HUES64 (cell line): ENCODE measurements around the gene MACF1.

Experiments
- H3K27ac ChIP-seq: 2 replicates; pipeline ENCODE4 v1.7.0; 2013; ENCODE audit warnings: low read depth, low read length, inconsistent platforms
- H3K27me3 ChIP-seq: 2 replicates; pipeline ENCODE4 v1.6.1; 2013; ENCODE audit warnings: mild to moderate bottlenecking, low read length; ENCODE audit not compliant: insufficient read depth
- H3K36me3 ChIP-seq: 2 replicates; pipeline ENCODE4 v1.6.1; 2013; ENCODE audit warnings: mild to moderate bottlenecking, low read length; ENCODE audit not compliant: insufficient read depth
- H3K4me1 ChIP-seq: 2 replicates; pipeline ENCODE4 v1.6.1; 2013; ENCODE audit warnings: mild to moderate bottlenecking, low read length, moderate library complexity; ENCODE audit not compliant: insufficient read depth
- H3K4me3 ChIP-seq: 2 replicates; pipeline ENCODE4 v1.5.1; 2013; ENCODE audit warnings: mild to moderate bottlenecking, low read length, moderate library complexity
- H3K9ac ChIP-seq: 2 replicates; pipeline ENCODE4 v1.6.1; 2013; ENCODE audit warnings: mild to moderate bottlenecking, low read depth, low read length
- H3K9me3 ChIP-seq: 2 replicates; pipeline ENCODE4 v1.6.1; 2013; ENCODE audit warnings: low read depth, low read length; ENCODE audit not compliant: insufficient read depth
- WGBS: fragments of 150-250, 120-280 bp; methylation state at CpG from one replicate; pipeline ENCODE4 v1.1.7; 2013; ENCODE audit warnings: missing lambda C conversion rate; 5-methylcytosine and 5-hydroxymethylcytosine counted together

Gene MACF1

DNA sequence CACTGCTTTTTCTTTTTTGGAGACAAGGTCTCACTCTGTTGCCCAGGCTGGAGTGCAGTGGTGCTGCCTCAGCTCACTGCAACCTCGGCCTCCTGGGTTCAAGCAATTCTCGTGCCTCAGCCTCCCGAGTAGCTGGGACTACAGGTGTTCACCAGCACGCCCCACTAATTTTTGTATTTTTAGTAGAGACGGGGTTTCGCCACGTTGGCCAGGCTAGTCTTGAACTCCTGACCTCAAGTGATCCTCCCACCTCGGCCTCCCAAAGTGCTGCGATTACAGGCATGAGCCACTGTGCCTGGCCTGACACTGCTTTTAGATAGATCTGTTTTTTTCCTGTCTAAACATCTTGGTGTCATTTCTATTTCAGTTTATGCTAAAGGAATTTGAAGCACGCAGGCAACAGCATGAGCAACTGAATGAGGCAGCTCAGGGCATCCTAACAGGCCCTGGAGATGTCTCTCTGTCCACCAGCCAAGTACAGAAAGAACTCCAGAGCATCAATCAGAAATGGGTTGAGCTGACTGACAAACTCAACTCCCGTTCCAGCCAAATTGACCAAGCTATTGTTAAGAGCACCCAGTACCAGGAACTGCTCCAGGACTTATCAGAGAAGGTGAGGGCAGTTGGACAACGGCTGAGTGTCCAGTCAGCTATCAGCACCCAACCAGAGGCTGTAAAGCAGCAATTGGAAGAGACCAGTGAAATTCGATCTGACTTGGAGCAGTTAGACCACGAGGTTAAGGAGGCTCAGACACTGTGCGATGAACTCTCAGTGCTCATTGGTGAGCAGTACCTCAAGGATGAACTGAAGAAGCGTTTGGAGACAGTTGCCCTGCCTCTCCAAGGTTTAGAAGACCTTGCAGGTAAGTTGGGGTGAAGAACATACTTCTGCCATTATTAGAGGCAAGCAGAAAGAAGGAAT is 180.8 kb downstream of the MACF1 start:
- H3K27ac ChIP-seq: no peak overlapping the region
- H3K9ac ChIP-seq: no peak overlapping the region
- no peaks in the 10 kb centered on the region for H3K4me1 ChIP-seq
- no peaks in the 10 kb centered on the region for H3K9me3 ChIP-seq
- peaks cover 94% of the 10 kb centered on the region for H3K36me3 ChIP-seq
- no peak overlapping the region for H3K4me3 ChIP-seq
- no peaks in the 10 kb centered on the region for H3K27me3 ChIP-seq
- 96% methylated on average over 16 of the region's 16 CpGs for WGBS

DNA sequence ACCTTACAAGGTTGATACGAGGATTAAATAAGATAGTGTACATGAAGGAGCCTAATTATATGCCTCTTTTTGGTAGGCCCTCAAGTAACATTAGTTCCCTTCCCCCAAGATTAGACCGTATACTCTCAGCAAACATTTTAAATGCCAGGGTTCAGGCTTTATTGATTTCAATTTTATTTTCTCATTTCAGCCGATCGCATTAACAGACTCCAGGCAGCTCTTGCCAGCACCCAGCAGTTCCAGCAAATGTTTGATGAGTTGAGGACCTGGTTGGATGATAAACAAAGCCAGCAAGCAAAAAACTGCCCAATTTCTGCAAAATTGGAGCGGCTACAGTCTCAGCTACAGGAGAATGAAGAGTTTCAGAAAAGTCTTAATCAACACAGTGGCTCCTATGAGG is 182.5 kb downstream of the MACF1 start:
- Histone ChIP-seq H3K9me3 (no peaks in the 10 kb centered on the region), H3K4me1 (peaks cover 10% of the 10 kb centered on the region), H3K27ac (no peak overlapping the region), H3K36me3 (peaks cover 92% of the 10 kb centered on the region), H3K27me3 (no peaks in the 10 kb centered on the region), H3K9ac (no peak overlapping the region), H3K4me3 (no peak overlapping the region)
- 97% methylated on average over 4 of the region's 5 CpGs for WGBS

DNA sequence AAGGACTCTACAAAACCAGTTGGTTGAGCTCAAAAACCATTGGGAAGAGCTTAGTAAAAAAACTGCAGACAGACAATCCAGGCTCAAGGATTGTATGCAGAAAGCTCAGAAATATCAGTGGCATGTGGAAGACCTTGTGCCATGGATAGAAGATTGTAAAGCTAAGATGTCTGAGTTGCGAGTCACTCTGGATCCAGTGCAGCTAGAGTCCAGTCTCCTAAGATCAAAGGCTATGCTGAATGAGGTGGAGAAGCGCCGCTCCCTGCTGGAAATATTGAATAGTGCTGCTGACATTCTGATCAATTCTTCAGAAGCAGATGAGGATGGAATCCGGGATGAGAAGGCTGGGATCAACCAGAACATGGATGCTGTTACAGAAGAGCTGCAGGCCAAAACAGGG is 183.0 kb downstream of the MACF1 start:
- no peaks in the 10 kb centered on the region for H3K9me3 ChIP-seq
- H3K27ac ChIP-seq: no peak overlapping the region
- peaks cover 87% of the 10 kb centered on the region for H3K36me3 ChIP-seq
- no peak overlapping the region for H3K4me3 ChIP-seq
- peaks cover 14% of the 10 kb centered on the region for H3K4me1 ChIP-seq
- H3K27me3 ChIP-seq: no peaks in the 10 kb centered on the region
- WGBS: 93% methylated on average over 4 of the region's 4 CpGs
- no peak overlapping the region for H3K9ac ChIP-seq

DNA sequence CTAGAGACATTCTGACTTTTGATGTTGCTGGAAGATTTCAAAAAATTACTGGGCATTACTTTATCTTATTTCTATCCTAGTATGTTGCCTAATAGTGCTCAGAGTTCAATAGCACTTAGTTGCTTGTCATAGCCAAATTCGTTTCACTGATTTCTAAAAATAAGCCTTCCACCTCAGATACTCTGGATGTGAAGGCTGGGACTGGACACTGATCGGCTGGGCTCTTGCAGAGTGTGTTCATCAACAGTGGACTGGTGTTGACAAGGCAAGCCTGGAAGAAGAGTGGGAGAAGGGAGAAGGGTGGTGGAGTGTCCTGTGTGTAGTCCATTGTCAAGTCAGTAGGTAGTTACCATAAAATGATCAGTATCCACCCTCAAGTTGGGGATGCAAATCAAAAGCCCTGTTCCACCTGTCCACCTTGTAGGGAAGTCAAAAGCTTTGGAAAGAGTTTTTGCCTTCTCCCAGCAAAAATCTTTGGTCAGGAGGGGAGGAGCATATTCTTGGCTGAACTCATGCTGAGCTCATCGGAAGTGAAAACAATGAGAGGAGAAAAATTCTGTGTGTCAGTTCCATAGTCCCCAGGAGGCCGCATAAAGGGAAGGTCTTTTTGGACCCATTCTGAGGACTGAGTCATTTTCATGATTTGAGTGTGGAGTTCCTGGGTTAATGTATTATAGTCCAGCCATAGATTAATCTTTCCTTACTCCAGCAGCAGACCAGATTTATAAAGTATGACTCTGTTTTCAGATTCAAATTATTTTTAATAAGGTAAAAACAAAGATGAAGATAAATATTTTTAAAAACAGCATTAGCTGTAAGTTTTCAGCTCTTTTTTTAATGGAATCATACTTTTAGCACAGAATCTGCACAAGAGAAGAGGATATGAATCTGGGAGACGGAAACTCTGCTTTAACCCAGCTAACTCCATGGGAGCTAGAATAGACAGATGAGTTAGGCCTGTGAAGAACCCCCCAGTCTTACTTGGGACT is 187.5 kb downstream of the MACF1 start:
- H3K9me3 ChIP-seq: no peaks in the 10 kb centered on the region
- no peaks in the 10 kb centered on the region for H3K27me3 ChIP-seq
- H3K9ac ChIP-seq: no peak overlapping the region
- H3K27ac ChIP-seq: peak overlapping the region; percentile 41
- 66% methylated on average over 5 of the region's 5 CpGs for WGBS
- peaks cover 38% of the 10 kb centered on the region for H3K4me1 ChIP-seq
- peaks cover 45% of the 10 kb centered on the region for H3K36me3 ChIP-seq
- H3K4me3 ChIP-seq: no peak overlapping the region

DNA sequence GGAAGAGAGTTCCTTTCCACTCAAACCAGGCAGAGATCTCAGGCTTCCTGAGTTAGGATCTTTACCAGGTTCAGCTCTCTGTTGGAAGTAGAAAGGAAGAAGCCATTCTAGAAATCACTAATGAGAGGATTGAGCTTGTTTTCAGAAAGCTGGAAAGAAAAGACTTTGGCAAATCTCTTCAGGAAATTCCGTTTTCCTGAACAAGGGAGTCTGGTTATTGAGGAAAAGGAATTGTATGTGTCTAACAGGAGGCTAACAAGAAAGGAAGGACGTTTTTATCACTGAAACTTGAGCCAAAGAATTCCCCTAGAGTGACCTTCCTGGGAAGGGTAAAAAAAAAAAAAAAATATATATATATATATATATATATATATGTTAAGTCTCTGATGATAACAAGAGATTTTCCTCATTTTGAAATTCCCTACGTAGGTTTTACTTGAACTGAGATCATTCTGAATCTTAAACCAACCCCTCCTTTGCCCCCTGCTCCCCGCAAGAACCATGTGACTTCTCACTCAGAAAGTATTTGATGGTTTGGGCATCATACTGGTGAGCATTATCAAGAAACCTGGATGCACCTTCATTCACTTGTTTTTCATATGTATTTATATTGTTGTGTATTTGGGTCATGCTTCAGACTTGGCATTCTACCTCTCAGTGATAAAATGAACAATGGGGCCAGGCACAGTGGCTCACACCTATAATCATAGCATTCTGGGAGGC is 188.5 kb downstream of the MACF1 start:
- H3K4me3 ChIP-seq: no peak overlapping the region
- H3K4me1 ChIP-seq: peaks cover 44% of the 10 kb centered on the region
- H3K9me3 ChIP-seq: no peaks in the 10 kb centered on the region
- no peaks in the 10 kb centered on the region for H3K27me3 ChIP-seq
- H3K9ac ChIP-seq: no peak overlapping the region
- 76% methylated on average over 4 of the region's 4 CpGs for WGBS
- H3K36me3 ChIP-seq: peaks cover 35% of the 10 kb centered on the region
- peak overlapping the region; percentile 5 for H3K27ac ChIP-seq

DNA sequence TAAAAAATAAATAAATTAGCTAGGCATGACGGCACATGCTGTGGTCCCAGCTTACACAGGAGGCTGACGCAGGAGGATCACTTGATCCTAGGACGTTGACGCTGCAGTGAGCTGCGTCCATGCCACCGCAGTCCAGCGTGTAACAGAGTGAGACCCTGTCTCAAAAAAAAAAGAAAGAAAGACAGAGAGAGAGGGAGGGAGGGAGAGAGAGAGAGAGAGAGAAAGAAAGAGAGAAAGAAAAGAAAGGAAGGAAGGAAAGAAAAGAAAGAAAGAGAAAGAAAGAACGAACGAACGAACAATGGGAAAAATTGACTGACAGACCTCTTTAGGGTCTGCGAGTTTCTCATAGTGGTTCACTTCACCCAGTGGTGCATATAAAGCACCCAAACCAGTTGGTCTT is 189.2 kb downstream of the MACF1 start:
- H3K36me3 ChIP-seq: peaks cover 29% of the 10 kb centered on the region
- 93% methylated on average over 11 of the region's 11 CpGs for WGBS
- no peak overlapping the region for H3K9ac ChIP-seq
- H3K27ac ChIP-seq: no peak overlapping the region
- H3K27me3 ChIP-seq: no peaks in the 10 kb centered on the region
- H3K9me3 ChIP-seq: no peaks in the 10 kb centered on the region
- no peak overlapping the region for H3K4me3 ChIP-seq
- peaks cover 51% of the 10 kb centered on the region for H3K4me1 ChIP-seq

DNA sequence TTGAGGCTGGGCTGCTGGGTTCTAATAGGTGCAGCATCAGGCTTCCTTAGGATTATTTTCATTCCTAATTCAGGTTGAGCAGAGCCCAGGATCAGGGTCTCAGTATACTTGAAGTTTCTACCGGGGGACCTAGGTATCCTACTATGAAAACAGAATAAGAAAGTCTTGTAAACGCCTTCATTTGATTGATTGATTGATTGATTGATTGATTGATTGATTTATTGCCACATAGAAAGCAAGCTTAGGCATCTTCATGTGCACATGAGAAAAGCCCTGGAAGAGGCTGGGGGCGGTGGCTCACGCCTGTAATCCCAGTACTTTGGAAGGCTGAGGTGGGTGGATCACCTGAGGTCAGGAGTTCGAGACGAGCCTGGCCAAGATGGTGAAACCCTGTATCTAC is 189.6 kb downstream of the MACF1 start:
- no peaks in the 10 kb centered on the region for H3K9me3 ChIP-seq
- no peaks in the 10 kb centered on the region for H3K27me3 ChIP-seq
- no peak overlapping the region for H3K4me3 ChIP-seq
- peaks cover 25% of the 10 kb centered on the region for H3K36me3 ChIP-seq
- WGBS: 94% methylated on average over 6 of the region's 6 CpGs
- H3K27ac ChIP-seq: no peak overlapping the region
- no peak overlapping the region for H3K9ac ChIP-seq
- H3K4me1 ChIP-seq: peaks cover 55% of the 10 kb centered on the region

DNA sequence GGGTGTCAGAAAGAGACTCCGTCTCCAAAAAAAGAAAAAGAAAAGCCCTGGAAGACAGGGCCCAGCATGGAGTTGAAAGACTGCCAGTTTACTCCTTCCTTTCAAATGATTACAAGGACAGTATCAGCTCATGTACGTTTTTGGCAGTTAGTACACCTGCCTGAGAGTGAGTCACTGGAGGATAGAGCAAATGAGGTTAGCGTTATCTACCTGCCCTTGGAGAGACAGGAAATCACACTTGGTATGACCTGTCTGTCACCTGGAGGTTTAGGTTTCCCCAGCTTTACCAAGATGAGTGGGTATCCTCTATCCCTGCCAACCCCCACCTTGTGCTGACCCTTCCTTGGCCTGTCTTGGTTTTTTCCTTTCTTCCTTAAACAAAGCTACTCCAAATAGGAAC is 190.1 kb downstream of the MACF1 start:
- Histone ChIP-seq H3K4me3 (no peak overlapping the region), H3K36me3 (peaks cover 20% of the 10 kb centered on the region), H3K27me3 (no peaks in the 10 kb centered on the region), H3K4me1 (peaks cover 56% of the 10 kb centered on the region), H3K27ac (peak overlapping the region; percentile 8; the same call in 1 of the 2 replicates), H3K9me3 (no peaks in the 10 kb centered on the region), H3K9ac (no peak overlapping the region)
- WGBS: 58% methylated on average over 3 of the region's 3 CpGs

DNA sequence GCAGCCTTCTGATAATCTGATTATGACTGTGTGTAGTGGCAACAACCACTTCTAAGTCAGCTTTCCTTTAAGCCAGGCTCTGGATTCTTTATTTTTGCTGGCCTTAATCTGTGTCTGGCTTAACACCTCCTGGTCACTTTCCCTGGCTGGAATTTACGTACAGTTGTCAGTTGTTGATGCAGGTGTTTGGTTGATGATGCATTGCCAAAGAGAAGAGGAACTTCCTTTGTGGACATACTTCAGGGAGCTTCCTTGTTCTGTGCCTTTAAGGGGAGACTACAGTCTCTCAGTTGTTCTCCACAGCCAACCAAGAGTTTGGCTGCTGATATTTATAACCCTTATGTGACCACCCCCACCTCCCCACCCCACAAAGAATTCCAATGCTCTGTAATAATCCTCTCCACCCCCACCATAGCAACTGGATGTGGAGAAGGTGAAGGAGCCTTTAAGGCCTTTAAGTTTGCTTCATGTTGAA is 190.9 kb downstream of the MACF1 start:
- peaks cover 12% of the 10 kb centered on the region for H3K36me3 ChIP-seq
- no peak overlapping the region for H3K9ac ChIP-seq
- no peaks in the 10 kb centered on the region for H3K27me3 ChIP-seq
- H3K27ac ChIP-seq: no peak overlapping the region; the same call in 1 of the 2 replicates
- H3K9me3 ChIP-seq: no peaks in the 10 kb centered on the region
- WGBS: 67% methylated on average over 1 of the region's 1 CpG
- H3K4me3 ChIP-seq: no peak overlapping the region
- peaks cover 56% of the 10 kb centered on the region for H3K4me1 ChIP-seq

DNA sequence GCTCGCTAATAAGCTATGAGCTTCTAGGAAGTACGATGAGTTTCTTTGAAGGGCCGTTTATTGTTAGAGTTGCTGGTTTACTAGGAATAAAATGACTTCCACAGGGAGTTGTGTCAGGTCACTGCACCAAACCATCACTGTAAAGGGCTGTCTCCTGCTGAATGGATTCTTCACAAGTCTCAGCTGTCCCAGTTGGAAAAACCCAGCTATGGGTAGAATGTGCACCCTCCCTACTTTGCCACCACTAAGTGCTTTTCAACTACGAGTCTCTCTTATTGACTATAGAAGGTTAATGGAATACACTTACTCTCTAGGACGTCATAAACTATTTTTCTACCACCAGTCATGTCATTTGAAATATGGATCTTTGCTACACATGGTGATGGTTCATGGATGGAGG is 192.2 kb downstream of the MACF1 start:
- Histone ChIP-seq H3K27ac (no peak overlapping the region), H3K9me3 (no peaks in the 10 kb centered on the region), H3K4me1 (peaks cover 49% of the 10 kb centered on the region), H3K9ac (no peak overlapping the region), H3K27me3 (no peaks in the 10 kb centered on the region), H3K36me3 (peaks cover 3% of the 10 kb centered on the region; the same call in 1 of the 2 replicates), H3K4me3 (no peak overlapping the region)
- 92% methylated on average over 3 of the region's 5 CpGs for WGBS
